Tibial nerve (tissue), 4 donors: ENCODE results near the gene CAMTA1.
"Not testable (repeated sequence)": the region's sequence is repeated elsewhere in the genome, so short reads cannot be mapped to it uniquely, and the experiment has no call there.

Experiments used
- EP300 ChIP-seq, 2 donors: sonication (generic); formaldehyde crosslinking; IDR thresholded peaks; one replicate each; pipeline ENCODE4 v1.6.1; 2017; ENCODE audit warnings: antibody characterized with exemption in 2 of 2, mild to moderate bottlenecking in 1 of 2
- POLR2A ChIP-seq, 2 donors: fragments of 450-650 bp; IDR thresholded peaks; one replicate each; pipeline ENCODE4 v1.6.1; 2017; ENCODE audit warnings: antibody characterized with exemption in 2 of 2, mild to moderate bottlenecking in 2 of 2, moderate library complexity in 2 of 2
- TF ChIP-seq, protein P1 (sequence below), 5 experiments: fragments of 200-600 bp in 3 of 5; fragments of 450-650 bp in 2 of 5; sonication (generic) in 3 of 5; IDR thresholded peaks; one replicate each; pipeline ENCODE4 v1.5.1; 2016 to 2019; ENCODE audit warnings: antibody characterized with exemption in 5 of 5, mild to moderate bottlenecking in 3 of 5, moderate library complexity in 2 of 5

GRCh38 chr1:7168554-7168953 lies 383.3 kb downstream of the CAMTA1 start:
- TF ChIP-seq, protein P1, sequence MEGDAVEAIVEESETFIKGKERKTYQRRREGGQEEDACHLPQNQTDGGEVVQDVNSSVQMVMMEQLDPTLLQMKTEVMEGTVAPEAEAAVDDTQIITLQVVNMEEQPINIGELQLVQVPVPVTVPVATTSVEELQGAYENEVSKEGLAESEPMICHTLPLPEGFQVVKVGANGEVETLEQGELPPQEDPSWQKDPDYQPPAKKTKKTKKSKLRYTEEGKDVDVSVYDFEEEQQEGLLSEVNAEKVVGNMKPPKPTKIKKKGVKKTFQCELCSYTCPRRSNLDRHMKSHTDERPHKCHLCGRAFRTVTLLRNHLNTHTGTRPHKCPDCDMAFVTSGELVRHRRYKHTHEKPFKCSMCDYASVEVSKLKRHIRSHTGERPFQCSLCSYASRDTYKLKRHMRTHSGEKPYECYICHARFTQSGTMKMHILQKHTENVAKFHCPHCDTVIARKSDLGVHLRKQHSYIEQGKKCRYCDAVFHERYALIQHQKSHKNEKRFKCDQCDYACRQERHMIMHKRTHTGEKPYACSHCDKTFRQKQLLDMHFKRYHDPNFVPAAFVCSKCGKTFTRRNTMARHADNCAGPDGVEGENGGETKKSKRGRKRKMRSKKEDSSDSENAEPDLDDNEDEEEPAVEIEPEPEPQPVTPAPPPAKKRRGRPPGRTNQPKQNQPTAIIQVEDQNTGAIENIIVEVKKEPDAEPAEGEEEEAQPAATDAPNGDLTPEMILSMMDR (IDR thresholded peaks at IDR 0.05) = not testable (repeated sequence)
- not testable (repeated sequence) for TF ChIP-seq POLR2A, EP300 (IDR thresholded peaks at IDR 0.05)
